GM18867 (cell line): ENCODE data around the gene CCDC81.
"Not testable (repeated sequence)": the region's sequence is repeated elsewhere in the genome, so short reads cannot be mapped to it uniquely, and the experiment has no call there.

Experiments used
- ATAC-seq: cut with Tn5 transposase; IDR thresholded peaks from one replicate; pipeline ENCODE4 v1.9.1; 2021; ENCODE audit warnings: mild to moderate bottlenecking, moderate library complexity; ENCODE audit not compliant: unreplicated experiment

CCDC81 gene

GRCh38 chr11:86386283-86386682 is 11.6 kb downstream of the CCDC81 start:
- ATAC-seq, result no peak

DNA sequence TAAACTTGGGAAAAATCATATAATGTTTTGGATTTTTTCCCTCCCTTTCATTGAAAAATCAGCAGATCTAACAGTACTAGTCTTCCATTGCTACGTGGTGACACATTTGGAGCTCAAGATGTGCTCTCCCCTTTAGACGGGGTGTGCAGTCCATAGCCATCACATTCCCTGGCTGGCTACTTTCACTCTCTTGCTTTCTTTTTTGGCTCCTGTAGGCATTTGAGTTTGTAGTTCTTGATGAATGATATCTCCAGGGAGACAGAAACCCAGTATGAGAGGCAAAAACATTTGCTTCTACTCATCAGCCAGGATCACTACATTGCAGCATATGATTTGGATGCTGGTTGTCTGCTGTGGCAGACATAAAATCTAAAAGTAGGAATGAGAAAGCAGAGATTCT is 12.1 kb downstream of the CCDC81 start:
- no peak for ATAC-seq

DNA sequence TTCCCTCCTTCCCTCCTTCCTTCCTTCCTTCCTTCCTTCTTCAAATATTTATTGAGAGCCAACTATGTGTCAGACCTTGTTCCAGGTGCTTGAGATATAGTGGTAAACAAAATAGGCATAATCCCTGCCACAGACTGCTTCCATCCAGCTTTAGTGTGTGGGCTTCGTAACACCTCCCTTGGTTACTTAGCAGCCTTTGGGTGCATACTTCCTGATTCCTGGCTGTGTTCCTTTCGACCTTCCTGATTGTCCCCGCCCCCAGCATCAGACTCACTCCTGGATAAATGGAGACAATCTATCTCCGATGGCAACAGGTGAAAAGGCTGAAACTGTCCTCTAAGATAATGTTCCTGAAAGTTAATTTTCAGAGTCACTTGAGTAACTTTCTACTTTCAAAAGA is 13.5 kb downstream of the CCDC81 start:
- ATAC-seq, result no peak

- no peak for ATAC-seq
Observed at GRCh38 chr11:86390487-86390886, 15.8 kb downstream of the CCDC81 start.

DNA sequence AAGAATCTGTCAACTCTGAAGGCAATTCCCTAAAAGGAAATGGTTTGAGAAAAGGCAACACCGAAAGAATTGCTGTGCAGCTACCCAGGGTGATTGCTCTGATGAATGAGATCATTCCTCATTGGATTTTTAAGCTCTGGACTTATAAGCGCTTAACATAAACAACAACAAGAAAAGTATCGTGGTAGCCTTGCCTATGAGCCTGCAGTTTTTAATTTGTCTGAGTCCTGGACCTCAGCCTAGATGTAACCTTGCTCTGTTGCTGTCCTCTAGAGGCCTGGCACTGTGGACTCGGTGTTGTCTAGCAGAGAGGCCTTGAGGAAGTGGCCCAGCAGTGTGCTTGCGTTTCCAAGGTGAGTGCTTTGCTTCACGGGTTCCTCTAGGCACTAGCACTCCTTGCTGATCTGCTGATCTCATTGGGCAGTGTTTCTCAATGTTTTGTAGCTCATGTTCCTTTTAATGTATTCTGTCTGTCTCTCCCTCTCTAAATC is 20.4 kb downstream of the CCDC81 start:
- ATAC-seq, result no peak

GRCh38 chr11:86396396-86396795 is 21.7 kb downstream of the CCDC81 start:
- no peak for ATAC-seq

GRCh38 chr11:86397351-86397750 is 22.7 kb downstream of the CCDC81 start:
- ATAC-seq, result no peak

DNA sequence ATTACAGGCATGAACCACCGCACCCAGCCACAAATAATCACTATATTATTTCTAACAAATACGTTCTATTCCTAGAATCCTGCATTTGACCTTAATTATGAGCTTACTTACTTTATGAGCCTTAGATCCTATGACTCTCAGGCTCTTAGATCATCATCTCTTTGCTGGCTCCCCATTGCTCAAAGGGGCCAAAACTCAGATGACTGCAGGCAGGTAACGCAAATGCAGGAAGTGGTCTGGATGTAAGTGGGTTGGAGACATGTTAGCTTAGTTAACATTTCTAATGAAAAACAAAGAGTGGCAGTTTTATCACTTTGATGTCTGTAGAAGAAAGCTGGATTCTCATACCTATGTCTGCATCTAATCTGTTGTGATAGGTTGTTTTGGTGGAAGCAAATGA is 23.4 kb downstream of the CCDC81 start:
- ATAC-seq, result no peak

- no peak for ATAC-seq
Observed at GRCh38 chr11:86403458-86403857, 28.8 kb downstream of the CCDC81 start.

- ATAC-seq, result no peak
Observed at GRCh38 chr11:86408845-86409244, 34.2 kb downstream of the CCDC81 start.

DNA sequence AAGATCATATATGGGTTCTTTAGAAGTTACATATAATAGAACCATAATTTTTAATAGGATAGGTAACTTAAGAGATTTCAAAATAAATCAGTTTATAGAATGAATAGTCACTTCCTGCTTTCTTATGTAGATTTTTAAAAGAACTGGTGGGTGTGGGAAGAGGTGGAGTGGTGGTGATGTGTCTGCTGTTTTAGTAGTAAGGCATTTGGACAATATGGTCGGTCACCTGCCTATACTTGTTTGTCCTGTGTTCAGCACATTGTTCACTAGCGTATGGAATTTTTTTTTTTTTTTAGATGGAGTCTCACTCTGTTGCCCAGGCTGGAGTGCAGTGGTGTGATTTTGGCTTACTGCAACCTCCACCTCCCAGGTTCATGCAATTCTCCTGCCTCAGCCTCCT is 39.3 kb downstream of the CCDC81 start:
- no peak for ATAC-seq

- ATAC-seq, result no peak
Observed at GRCh38 chr11:86415026-86415425, 40.3 kb downstream of the CCDC81 start.

DNA sequence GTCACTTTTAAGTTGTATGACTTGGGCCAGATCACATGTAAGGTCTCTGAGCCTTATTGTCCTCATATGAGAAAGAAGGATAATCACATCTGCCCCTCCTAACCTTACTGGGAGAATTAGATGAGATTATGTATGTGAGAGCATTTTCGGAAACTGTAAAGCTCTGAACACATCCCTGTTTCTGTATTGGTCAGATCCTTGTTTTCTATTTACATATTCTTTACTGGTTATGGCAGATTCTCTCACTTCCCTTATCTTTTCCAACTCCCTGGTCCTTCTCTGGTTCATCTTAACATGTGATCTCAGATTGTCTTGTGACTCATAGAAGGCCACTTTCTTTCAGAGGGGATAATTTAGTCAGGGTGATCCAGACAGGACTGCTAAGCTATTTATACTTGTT is 41.8 kb downstream of the CCDC81 start:
- no peak for ATAC-seq

DNA sequence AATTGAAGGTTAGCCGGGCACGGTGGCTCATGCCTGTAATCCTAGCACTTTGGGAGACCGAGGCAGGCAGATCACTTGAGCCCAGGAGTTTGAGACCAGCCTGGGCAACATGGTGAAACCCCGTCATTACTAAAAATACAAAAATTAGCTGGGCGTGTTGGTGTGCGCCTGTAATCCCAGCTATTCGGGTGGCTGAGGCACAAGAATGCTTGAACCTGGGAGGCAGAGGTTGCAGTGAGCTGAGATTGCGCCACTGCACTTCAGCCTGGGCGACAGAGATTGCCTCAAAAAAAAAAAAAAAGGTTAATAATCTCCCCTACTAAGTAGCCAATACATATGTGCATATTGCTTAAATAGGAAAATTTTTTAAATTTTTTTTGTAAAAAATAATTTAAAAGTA is 42.3 kb downstream of the CCDC81 start:
- ATAC-seq, result not testable (repeated sequence)

DNA sequence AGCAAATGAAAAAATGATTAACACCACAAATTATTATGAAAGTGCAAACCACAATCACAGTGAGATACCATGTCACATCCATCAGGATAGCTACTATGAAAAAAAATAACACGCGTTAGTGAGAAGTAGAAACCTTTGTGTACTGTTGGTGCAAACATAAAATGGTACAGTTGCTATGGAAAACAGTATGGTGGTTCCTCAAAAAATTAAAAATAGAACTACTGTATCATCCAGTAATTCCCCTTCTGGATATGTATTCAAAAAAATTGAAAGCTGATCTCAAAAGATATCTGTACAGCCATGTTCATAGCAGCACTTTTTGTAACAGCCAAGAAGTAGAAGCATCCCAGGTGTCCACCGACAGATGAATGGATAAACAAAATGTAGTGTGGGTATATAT is 43.4 kb downstream of the CCDC81 start:
- no peak for ATAC-seq

GRCh38 chr11:86418513-86418912 is 43.8 kb downstream of the CCDC81 start:
- ATAC-seq, result no peak

- ATAC-seq, result peak; percentile 66
Observed at GRCh38 chr11:86418917-86419316, 44.2 kb downstream of the CCDC81 start.

DNA sequence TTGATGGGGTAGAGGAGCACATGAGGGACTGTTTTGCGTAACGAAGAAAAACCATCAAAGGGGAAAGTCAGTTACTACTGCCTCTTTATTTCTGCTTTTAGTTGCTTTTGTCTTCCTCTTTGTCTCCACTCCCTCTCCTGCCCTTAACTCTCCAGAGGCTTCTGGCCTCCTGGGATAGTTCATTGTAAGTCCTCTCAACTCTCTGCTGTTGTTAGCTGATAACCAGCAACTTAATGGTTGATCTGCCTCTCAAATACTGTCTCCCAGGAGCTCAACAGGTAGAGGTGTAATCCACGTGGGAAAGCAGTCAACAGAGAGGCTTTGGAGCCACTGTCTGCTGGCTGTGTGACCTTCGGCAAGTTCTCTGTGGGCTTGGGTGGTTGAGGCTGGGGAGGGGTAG is 47.3 kb downstream of the CCDC81 start:
- ATAC-seq, result no peak

- ATAC-seq, result no peak
Observed at GRCh38 chr11:86422371-86422770, 47.7 kb downstream of the CCDC81 start.

GRCh38 chr11:86423488-86423887 is 48.8 kb downstream of the CCDC81 start:
- not testable (repeated sequence) for ATAC-seq

GRCh38 chr11:86427441-86427840 is 52.8 kb downstream of the CCDC81 start:
- no peak for ATAC-seq

- ATAC-seq, result no peak
Observed at GRCh38 chr11:86431258-86431657, 56.6 kb downstream of the CCDC81 start.

- not testable (repeated sequence) for ATAC-seq
Observed at GRCh38 chr11:86433361-86434095, 58.8 kb downstream of the CCDC81 start.
